Measurements from ENCODE around the gene CFAP54. TPM values are rescaled to one million over a fixed set of nuclear protein-coding genes. Genes with fewer than 3 reads are reported as not detected.
A peak's percentile ranks its signal among the peaks of the same experiment; 100 is the strongest.

Gene CFAP54
- polyA plus RNA-seq, 1 donor from 2014 or later = 1.1 TPM

DNA sequence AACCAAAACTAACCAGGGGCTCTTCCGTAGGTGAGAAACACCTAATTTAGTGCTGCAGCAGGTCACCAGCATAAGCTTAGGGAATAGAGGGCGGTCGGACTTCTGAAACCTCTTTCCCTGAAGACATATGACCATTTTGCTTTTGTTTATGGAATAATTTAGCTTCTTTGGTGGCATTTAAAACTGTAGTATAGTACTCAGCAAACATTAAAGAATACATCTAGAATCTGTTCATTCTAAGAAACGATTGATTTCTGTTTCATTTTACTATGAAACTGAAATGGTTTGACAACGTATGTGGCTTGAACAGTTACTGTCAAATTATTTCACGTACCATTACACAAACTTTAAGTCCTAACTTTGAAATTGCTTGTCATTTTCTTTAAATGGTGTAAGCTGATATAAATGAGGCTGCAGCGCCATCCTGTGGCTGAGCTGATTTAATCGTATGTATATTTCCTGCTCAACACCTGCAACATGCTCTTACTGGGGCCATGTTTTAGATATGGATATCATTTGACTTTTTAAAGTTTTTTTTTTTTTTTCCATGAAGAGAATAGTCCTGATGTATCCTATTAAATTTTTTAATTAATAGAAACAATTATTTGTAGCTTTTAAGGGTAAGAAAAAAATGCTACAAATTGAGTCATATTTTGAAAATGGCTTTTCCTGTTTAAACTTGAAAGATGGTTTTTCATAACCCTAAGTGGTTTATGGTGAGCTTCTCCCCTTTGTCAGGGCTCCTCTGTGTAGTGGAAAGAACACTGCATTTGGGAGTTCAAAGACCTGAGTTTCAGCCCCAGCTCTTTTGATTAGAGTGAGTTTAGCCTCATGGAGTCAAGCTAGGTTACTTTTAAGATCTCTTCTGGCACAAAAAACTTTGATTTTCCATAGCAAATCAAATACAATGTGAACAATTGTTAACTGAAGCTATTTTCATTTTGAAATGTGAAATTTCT is 27.4 kb downstream of the CFAP54 start:
- Histone ChIP-seq H3K9me2 (ENCODE audit: insufficient read depth, low read length) (no peaks in the 10 kb centered on the region), H2AFZ (ENCODE audit: low read depth, low read length) (no peak overlapping the region), H3K79me2 (replicated peaks; ENCODE audit: insufficient read depth, low read length) (no peaks in the 10 kb centered on the region), H3K27me3 (ENCODE audit: insufficient read depth, low read depth, low read length) (no peaks in the 10 kb centered on the region), H3F3A (ENCODE audit: insufficient read depth, low read length, poor library complexity, severe bottlenecking) (no peaks in the 10 kb centered on the region), H3K9me3 (ENCODE audit: low read length) (no peaks in the 10 kb centered on the region), H3K27ac (ENCODE audit: low read length) (no peak overlapping the region), H4K20me1 (ENCODE audit: insufficient read depth) (no peaks in the 10 kb centered on the region), H3K9ac (ENCODE audit: low read length) (no peak overlapping the region), H3K36me3 (ENCODE audit: insufficient read depth, low read length) (no peaks in the 10 kb centered on the region), H3K4me3 (ENCODE audit: low read length) (no peak overlapping the region), H3K4me2 (ENCODE audit: low read length) (no peak overlapping the region)
- TF ChIP-seq REST (IDR thresholded peaks at IDR 0.05; ENCODE audit: borderline replicate concordance) (no peak), RAD21 (conservative IDR thresholded peaks at IDR 0.05) (peak; percentile 87), SMC3 (conservative IDR thresholded peaks at IDR 0.05; ENCODE audit: poor library complexity) (peak; percentile 81)
- TF ChIP-seq, protein P1, sequence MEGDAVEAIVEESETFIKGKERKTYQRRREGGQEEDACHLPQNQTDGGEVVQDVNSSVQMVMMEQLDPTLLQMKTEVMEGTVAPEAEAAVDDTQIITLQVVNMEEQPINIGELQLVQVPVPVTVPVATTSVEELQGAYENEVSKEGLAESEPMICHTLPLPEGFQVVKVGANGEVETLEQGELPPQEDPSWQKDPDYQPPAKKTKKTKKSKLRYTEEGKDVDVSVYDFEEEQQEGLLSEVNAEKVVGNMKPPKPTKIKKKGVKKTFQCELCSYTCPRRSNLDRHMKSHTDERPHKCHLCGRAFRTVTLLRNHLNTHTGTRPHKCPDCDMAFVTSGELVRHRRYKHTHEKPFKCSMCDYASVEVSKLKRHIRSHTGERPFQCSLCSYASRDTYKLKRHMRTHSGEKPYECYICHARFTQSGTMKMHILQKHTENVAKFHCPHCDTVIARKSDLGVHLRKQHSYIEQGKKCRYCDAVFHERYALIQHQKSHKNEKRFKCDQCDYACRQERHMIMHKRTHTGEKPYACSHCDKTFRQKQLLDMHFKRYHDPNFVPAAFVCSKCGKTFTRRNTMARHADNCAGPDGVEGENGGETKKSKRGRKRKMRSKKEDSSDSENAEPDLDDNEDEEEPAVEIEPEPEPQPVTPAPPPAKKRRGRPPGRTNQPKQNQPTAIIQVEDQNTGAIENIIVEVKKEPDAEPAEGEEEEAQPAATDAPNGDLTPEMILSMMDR (IDR thresholded peaks at IDR 0.05; ENCODE audit: poor library complexity, severe bottlenecking) = peak; percentile 83

GRCh38 chr12:96520767-96521166 is 31.4 kb downstream of the CFAP54 start:
- Histone ChIP-seq H3K9ac (ENCODE audit: low read length) (no peak overlapping the region), H3K9me3 (ENCODE audit: low read length) (no peaks in the 10 kb centered on the region), H3K9me2 (ENCODE audit: insufficient read depth, low read length) (no peaks in the 10 kb centered on the region), H3K27me3 (ENCODE audit: insufficient read depth, low read depth, low read length) (no peaks in the 10 kb centered on the region), H4K20me1 (ENCODE audit: insufficient read depth) (no peaks in the 10 kb centered on the region), H3K4me2 (ENCODE audit: low read length) (no peak overlapping the region), H3K27ac (ENCODE audit: low read length) (no peak overlapping the region), H3K36me3 (ENCODE audit: insufficient read depth, low read length) (no peaks in the 10 kb centered on the region), H3K4me3 (ENCODE audit: low read length) (no peak overlapping the region), H2AFZ (ENCODE audit: low read depth, low read length) (no peak overlapping the region), H3K79me2 (replicated peaks; ENCODE audit: insufficient read depth, low read length) (no peaks in the 10 kb centered on the region), H3F3A (ENCODE audit: insufficient read depth, low read length, poor library complexity, severe bottlenecking) (no peaks in the 10 kb centered on the region)
- TF ChIP-seq EP300 (conservative IDR thresholded peaks at IDR 0.05; ENCODE audit: poor library complexity, severe bottlenecking) (no peak), MXI1 (conservative IDR thresholded peaks at IDR 0.05; ENCODE audit: poor library complexity, severe bottlenecking) (no peak), SMC3 (conservative IDR thresholded peaks at IDR 0.05; ENCODE audit: poor library complexity) (no peak), EZH2 (IDR thresholded peaks at IDR 0.05; ENCODE audit: borderline replicate concordance, insufficient read depth, low read length, poor library complexity, severe bottlenecking) (no peak), RAD21 (conservative IDR thresholded peaks at IDR 0.05) (no peak), TAF1 (IDR thresholded peaks at IDR 0.05; ENCODE audit: low read depth) (no peak), REST (IDR thresholded peaks at IDR 0.05; ENCODE audit: borderline replicate concordance) (no peak), POLR2AphosphoS5 (IDR thresholded peaks at IDR 0.05) (no peak)
- TF ChIP-seq, protein P1 (IDR thresholded peaks at IDR 0.05; ENCODE audit: poor library complexity, severe bottlenecking) = no peak

Measured in neural cell (in vitro differentiated cells).